CD14-positive monocyte (primary cell): ENCODE measurements around the gene MEGF8. TPM values are rescaled to one million over a fixed set of nuclear protein-coding genes. Genes with fewer than 3 reads are reported as not detected.

ENCODE experiments used
- DNase-seq, 3 donors: peaks; one replicate each; pipeline ENCODE4 v3.0.0-alpha.2; 2011 to 2022
- H2AFZ ChIP-seq: 2 replicates; pipeline ENCODE4 v1.6.0; 2012; ENCODE audit warnings: mild to moderate bottlenecking, low read depth, low read length, inconsistent platforms; ENCODE audit not compliant: insufficient read depth, poor library complexity, severe bottlenecking
- H3K27ac ChIP-seq, 2 donors: 1 replicate in 1 of 2; 2 replicates in 1 of 2; pipeline ENCODE4 v1.5.1; 2012 to 2013; ENCODE audit warnings: low read length in 2 of 2, control low read depth in 1 of 2, inconsistent platforms in 1 of 2, low read depth in 1 of 2, mild to moderate bottlenecking in 1 of 2
- H3K27me3 ChIP-seq, 2 donors: one replicate each; pipeline versions ENCODE4 v1.6.0 to v1.6.1; 2011 to 2013; ENCODE audit warnings: low read length in 2 of 2; ENCODE audit not compliant: control insufficient read depth in 2 of 2, insufficient read depth in 2 of 2
- H3K36me3 ChIP-seq, 2 donors: replicated peaks in 1 of 2; 1 replicate in 1 of 2; 2 replicates in 1 of 2; pipeline versions ENCODE4 v1.5.1 to v1.6.1; 2012 to 2013; ENCODE audit warnings: low read length in 2 of 2, control low read depth in 1 of 2, inconsistent platforms in 1 of 2, mild to moderate bottlenecking in 1 of 2; ENCODE audit not compliant: insufficient read depth in 2 of 2, control insufficient read depth in 1 of 2
- H3K4me1 ChIP-seq, 2 donors: 1 replicate in 1 of 2; 2 replicates in 1 of 2; pipeline versions ENCODE4 v1.5.1 to v1.6.1; 2012 to 2013; ENCODE audit warnings: low read length in 2 of 2, control low read depth in 1 of 2, inconsistent platforms in 1 of 2, mild to moderate bottlenecking in 1 of 2, moderate library complexity in 1 of 2; ENCODE audit not compliant: insufficient read depth in 2 of 2, control insufficient read depth in 1 of 2
- H3K4me2 ChIP-seq: replicated peaks from 2 replicates; pipeline ENCODE3; 2012; ENCODE audit warnings: low read length, moderate library complexity, mild to moderate bottlenecking; ENCODE audit not compliant: poor library complexity, severe bottlenecking; ENCODE audit errors: extremely low read depth
- H3K4me3 ChIP-seq, 3 experiments: fragments of 200-600 bp in 1 of 3; sonication (generic) in 1 of 3; replicated peaks in 1 of 3; 1 replicate in 2 of 3; 2 replicates in 1 of 3; pipeline ENCODE4 v1.5.1; 2011 to 2013; ENCODE audit warnings: low read length in 3 of 3, mild to moderate bottlenecking in 3 of 3, control low read depth in 2 of 3, low read depth in 2 of 3, inconsistent platforms in 1 of 3, moderate library complexity in 1 of 3
- H3K79me2 ChIP-seq: 2 replicates; pipeline ENCODE4 v1.6.0; 2012; ENCODE audit warnings: mild to moderate bottlenecking, control low read depth, inconsistent platforms, low read length, moderate library complexity; ENCODE audit not compliant: insufficient read depth
- H3K9ac ChIP-seq: 2 replicates; pipeline ENCODE4 v1.6.0; 2017; ENCODE audit warnings: low read length, mild to moderate bottlenecking; ENCODE audit not compliant: insufficient read depth, poor library complexity, severe bottlenecking
- H3K9me3 ChIP-seq, 2 donors: replicated peaks in 1 of 2; 1 replicate in 1 of 2; 2 replicates in 1 of 2; pipeline versions ENCODE4 v1.5.1 to v1.6.1; 2012 to 2013; ENCODE audit warnings: low read length in 2 of 2, control low read depth in 1 of 2; ENCODE audit not compliant: control insufficient read depth in 1 of 2, insufficient read depth in 1 of 2
- H4K20me1 ChIP-seq: 2 replicates; pipeline ENCODE4 v1.6.0; 2012; ENCODE audit warnings: mild to moderate bottlenecking, low read length, control low read depth, moderate library complexity; ENCODE audit not compliant: insufficient read depth
- H3K27ac Mint-ChIP-seq, 7 donors: one replicate each; pipeline ENCODE4 v1.8.0; 2020; ENCODE audit warnings: mild to moderate bottlenecking in 7 of 7, mixed read lengths in 7 of 7, moderate library complexity in 6 of 7, inconsistent platforms in 2 of 7
- H3K27me3 Mint-ChIP-seq, 3 donors: one replicate each; pipeline ENCODE4 v1.8.0; 2021 to 2022; ENCODE audit warnings: low read depth in 3 of 3, mild to moderate bottlenecking in 3 of 3, mixed read lengths in 3 of 3, moderate library complexity in 3 of 3, inconsistent platforms in 1 of 3
- H3K36me3 Mint-ChIP-seq, 2 donors: one replicate each; pipeline ENCODE4 v1.8.0; 2020; ENCODE audit warnings: mixed read lengths in 2 of 2, inconsistent platforms in 1 of 2, mild to moderate bottlenecking in 1 of 2
- H3K4me1 Mint-ChIP-seq: one replicate; pipeline ENCODE4 v1.8.0; 2020; ENCODE audit warnings: mild to moderate bottlenecking, mixed read lengths
- H3K4me3 Mint-ChIP-seq, 2 donors: one replicate each; pipeline ENCODE4 v1.8.0; 2020; ENCODE audit warnings: mild to moderate bottlenecking in 2 of 2, mixed read lengths in 2 of 2, moderate library complexity in 1 of 2
- H3K9me3 Mint-ChIP-seq, 7 donors: one replicate each; pipeline ENCODE4 v1.8.0; 2020 to 2022; ENCODE audit warnings: mixed read lengths in 7 of 7, mild to moderate bottlenecking in 6 of 7, moderate library complexity in 6 of 7, inconsistent platforms in 2 of 7
- WGBS: methylation state at CpG from one replicate; pipeline ENCODE4 v1.1.5; 2013; ENCODE audit warnings: missing lambda C conversion rate; ENCODE audit not compliant: insufficient coverage; 5-methylcytosine and 5-hydroxymethylcytosine counted together
- intact Hi-C, 2 donors: fragments of 100-400 bp; cut with micrococcal nuclease; formaldehyde crosslinking; loops; one replicate each; pipeline versions ENCODE4 v1.15.0 to v1.15.1; 2023
- polyA plus RNA-seq, 3 donors: library from polyadenylated mRNA; depleted of rRNA in 1 of 3; unstranded in 2 of 3; stranded (reverse) in 1 of 3; fragments of 300-500 nt in 2 of 3; fragments of >200 nt in 1 of 3; fragmentation: Illumina TruSeq in 2 of 3; gene quantifications; 1 replicate in 2 of 3; 2 replicates in 1 of 3; pipeline ENCODE4 v1.2.3, GENCODE V29; 2012 to 2021
- small RNA-seq: library from RNA; depleted of rRNA; stranded (forward); fragments of <200 nt; gene quantifications from one replicate; pipeline ENCODE3, GENCODE V24; 2012; ENCODE audit warnings: low read depth; ENCODE audit not compliant: insufficient read length
- TF ChIP-seq, protein P1 (sequence below): fragments of 200-600 bp; IDR thresholded peaks from one replicate; pipeline ENCODE4 v1.8.0; 2022; ENCODE audit warnings: antibody characterized with exemption, mild to moderate bottlenecking

Gene MEGF8
- polyA plus RNA-seq, 3 donors, result 0.15 to 2.7 (median 0.27) TPM

DNA sequence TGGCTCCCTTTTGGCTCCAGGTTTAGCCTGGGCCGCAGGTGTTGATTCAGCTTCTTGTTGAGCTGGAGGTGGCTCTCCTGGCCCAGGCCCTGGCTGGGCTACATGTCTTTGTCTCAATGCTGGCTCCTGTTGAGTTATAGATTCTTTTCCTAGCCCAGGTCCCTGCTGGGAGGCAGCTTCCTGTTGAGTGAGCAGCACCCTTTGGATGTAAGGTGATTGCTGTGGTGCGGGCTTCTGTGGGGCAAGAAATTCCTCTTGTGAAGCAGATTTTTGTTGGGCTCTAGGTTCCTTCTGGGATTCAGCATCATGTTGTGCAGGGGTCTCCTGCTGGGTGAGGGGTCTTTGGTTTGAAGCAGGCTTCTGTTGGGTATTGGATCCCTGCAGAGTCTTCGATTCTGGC, 101.2 kb downstream of the MEGF8 start:
- 100% methylated on average over 2 of the region's 3 CpGs for WGBS
- peaks cover 36 to 52% (median 39%) of the 10 kb centered on the region in 3 donors for H3K27me3 Mint-ChIP-seq
- Histone ChIP-seq H3K27me3 (peaks cover 0 to 32% of the 10 kb centered on the region in 2 donors), H3K79me2 (no peaks in the 10 kb centered on the region), H3K9ac (no peak overlapping the region), H3K4me3 (no peak overlapping the region), H3K36me3 (no peaks in the 10 kb centered on the region), H3K4me2 (no peak overlapping the region), H3K4me1 (peaks cover 23 to 25% of the 10 kb centered on the region in 2 donors), H4K20me1 (no peaks in the 10 kb centered on the region), H3K27ac (no peak overlapping the region), H2AFZ (no peak overlapping the region), H3K9me3 (no peaks in the 10 kb centered on the region)
- H3K4me1 Mint-ChIP-seq, result peaks cover 29% of the 10 kb centered on the region
- H3K9me3 Mint-ChIP-seq, result peaks cover 0 to 17% (median 4%) of the 10 kb centered on the region in 7 donors
- no peak overlapping the region for H3K4me3 Mint-ChIP-seq
- TF ChIP-seq, protein P1, sequence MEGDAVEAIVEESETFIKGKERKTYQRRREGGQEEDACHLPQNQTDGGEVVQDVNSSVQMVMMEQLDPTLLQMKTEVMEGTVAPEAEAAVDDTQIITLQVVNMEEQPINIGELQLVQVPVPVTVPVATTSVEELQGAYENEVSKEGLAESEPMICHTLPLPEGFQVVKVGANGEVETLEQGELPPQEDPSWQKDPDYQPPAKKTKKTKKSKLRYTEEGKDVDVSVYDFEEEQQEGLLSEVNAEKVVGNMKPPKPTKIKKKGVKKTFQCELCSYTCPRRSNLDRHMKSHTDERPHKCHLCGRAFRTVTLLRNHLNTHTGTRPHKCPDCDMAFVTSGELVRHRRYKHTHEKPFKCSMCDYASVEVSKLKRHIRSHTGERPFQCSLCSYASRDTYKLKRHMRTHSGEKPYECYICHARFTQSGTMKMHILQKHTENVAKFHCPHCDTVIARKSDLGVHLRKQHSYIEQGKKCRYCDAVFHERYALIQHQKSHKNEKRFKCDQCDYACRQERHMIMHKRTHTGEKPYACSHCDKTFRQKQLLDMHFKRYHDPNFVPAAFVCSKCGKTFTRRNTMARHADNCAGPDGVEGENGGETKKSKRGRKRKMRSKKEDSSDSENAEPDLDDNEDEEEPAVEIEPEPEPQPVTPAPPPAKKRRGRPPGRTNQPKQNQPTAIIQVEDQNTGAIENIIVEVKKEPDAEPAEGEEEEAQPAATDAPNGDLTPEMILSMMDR, result no peak
- H3K27ac Mint-ChIP-seq, result no peak overlapping the region
- intact Hi-C loops, result no loop called here
- no peak for DNase-seq
- H3K36me3 Mint-ChIP-seq, result peaks cover 0 to 2% of the 10 kb centered on the region in 2 donors

DNA sequence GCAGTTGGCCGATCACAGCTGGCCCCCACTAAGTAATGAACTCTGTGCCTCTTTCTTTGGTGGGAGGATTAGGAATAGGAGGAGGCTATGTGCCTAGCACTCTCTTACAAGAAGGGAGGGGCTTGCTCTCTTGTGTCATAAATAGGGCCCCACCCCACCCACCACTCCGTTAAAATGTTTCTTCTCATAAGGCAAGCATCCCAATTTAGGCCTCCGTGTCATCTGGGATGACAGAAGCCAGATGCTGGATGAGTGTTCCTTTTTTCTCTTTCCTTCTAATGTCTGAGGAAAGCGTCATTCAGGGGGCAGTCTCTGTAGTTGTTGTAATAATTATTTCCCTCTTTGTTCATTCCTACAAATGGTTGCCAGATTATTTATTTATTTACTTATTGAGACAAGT, 101.9 kb downstream of the MEGF8 start, which contains the start of gene LIPE:
LIPE (minus strand) TSS at position 76 of the 400 bp plus-strand sequence. CDS start 239 bp downstream, outside the sequence.
- no peak within 1 kb of the TSS for H3K4me3 ChIP-seq
- no CpG with 5 or more reads among the region's 4 CpGs for WGBS
- H3K4me1 ChIP-seq, result peaks cover 19 to 20% of the 10 kb centered on the region in 2 donors
- Mint-ChIP-seq H3K4me1 (peaks cover 22% of the 10 kb centered on the region), H3K36me3 (peaks cover 0 to 2% of the 10 kb centered on the region in 2 donors), H3K27ac (peak within 1 kb of the TSS in 1 of 7 donors; percentile 45), H3K4me3 (peak within 1 kb of the TSS in 1 of 2 donors; percentile 31), H3K9me3 (peaks cover 0 to 16% (median 4%) of the 10 kb centered on the region in 7 donors), H3K27me3 (peaks cover 32 to 45% (median 35%) of the 10 kb centered on the region in 3 donors)
- H3K4me2 ChIP-seq, result no peak within 1 kb of the TSS
- no peak within 1 kb of the TSS for H3K27ac ChIP-seq
- H3K9me3 ChIP-seq, result no peaks in the 10 kb centered on the region
- H2AFZ ChIP-seq, result no peak within 1 kb of the TSS
- H3K27me3 ChIP-seq, result peaks cover 0 to 28% of the 10 kb centered on the region in 2 donors
- no peak for DNase-seq
- intact Hi-C loops, result no loop called here
- no peaks in the 10 kb centered on the region for H4K20me1 ChIP-seq
- H3K79me2 ChIP-seq, result no peaks in the 10 kb centered on the region
- H3K9ac ChIP-seq, result no peak within 1 kb of the TSS
- TF ChIP-seq, protein P1, result no peak
- no peaks in the 10 kb centered on the region for H3K36me3 ChIP-seq

Small RNA genes lying within 50 kb of the gene (small RNA-seq; reads per million reads assigned to genes)
- not detected for gene MIR8077

Other genes with a start within 250 kb of the MEGF8 start
- gene ZNF574, start 249.5 kb upstream of the MEGF8 start, polyA plus RNA-seq, result 1 to 10 TPM; 3.3 to 9.6 (median 4.9) TPM
- gene POU2F2, start 193.2 kb upstream of the MEGF8 start, polyA plus RNA-seq, result 100 to 1,000 TPM in 1 of 3 donors, 10 to 100 TPM in 2; 20.0 to 147 (median 28.2) TPM
- 100 to 1,000 TPM; 125 to 141 (median 133) TPM for gene DEDD2, start 108.0 kb upstream of the MEGF8 start, polyA plus RNA-seq
- gene ZNF526, start 105.3 kb upstream of the MEGF8 start, polyA plus RNA-seq, result 1 to 10 TPM in 2 of 3 donors, under 1 TPM in 1; 0.96 to 3.4 (median 1.3) TPM
- 10 to 100 TPM; 12.3 to 47.2 (median 14.9) TPM for gene GSK3A, start 83.0 kb upstream of the MEGF8 start, polyA plus RNA-seq
- 10 to 100 TPM in 1 of 3 donors, 1 to 10 TPM in 2; 2.3 to 42.6 (median 3.4) TPM for gene ERF, start 70.5 kb upstream of the MEGF8 start, polyA plus RNA-seq
- 10 to 100 TPM in 1 of 3 donors, under 1 TPM in 2; 0.62 to 42.2 (median 0.87) TPM for gene CIC, start 56.4 kb upstream of the MEGF8 start, polyA plus RNA-seq
- gene PRR19, start 23.5 kb upstream of the MEGF8 start, polyA plus RNA-seq, result under 1 TPM; 0.35 to 0.51 (median 0.38) TPM
- gene PAFAH1B3, start 23.0 kb upstream of the MEGF8 start, polyA plus RNA-seq, result 10 to 100 TPM; 15.3 to 18.7 (median 15.5) TPM
- not detected for gene TMEM145, start 12.3 kb upstream of the MEGF8 start, polyA plus RNA-seq
- gene CNFN, start 64.7 kb downstream of the MEGF8 start, polyA plus RNA-seq, result 1 to 10 TPM in 2 of 3 donors, under 1 TPM in 1; 0.64 to 6.4 (median 3.4) TPM
- gene LIPE, start 101.8 kb downstream of the MEGF8 start, polyA plus RNA-seq, result under 1 TPM in 1 of 3 donors, not detected in 2; 0.31 TPM
- gene CXCL17, start 117.3 kb downstream of the MEGF8 start, polyA plus RNA-seq, result not detected
- gene CEACAM1, start 202.8 kb downstream of the MEGF8 start, polyA plus RNA-seq, result under 1 TPM; 0.09 to 0.40 (median 0.22) TPM